Measurements from ENCODE around the gene MBD3.

DNA sequence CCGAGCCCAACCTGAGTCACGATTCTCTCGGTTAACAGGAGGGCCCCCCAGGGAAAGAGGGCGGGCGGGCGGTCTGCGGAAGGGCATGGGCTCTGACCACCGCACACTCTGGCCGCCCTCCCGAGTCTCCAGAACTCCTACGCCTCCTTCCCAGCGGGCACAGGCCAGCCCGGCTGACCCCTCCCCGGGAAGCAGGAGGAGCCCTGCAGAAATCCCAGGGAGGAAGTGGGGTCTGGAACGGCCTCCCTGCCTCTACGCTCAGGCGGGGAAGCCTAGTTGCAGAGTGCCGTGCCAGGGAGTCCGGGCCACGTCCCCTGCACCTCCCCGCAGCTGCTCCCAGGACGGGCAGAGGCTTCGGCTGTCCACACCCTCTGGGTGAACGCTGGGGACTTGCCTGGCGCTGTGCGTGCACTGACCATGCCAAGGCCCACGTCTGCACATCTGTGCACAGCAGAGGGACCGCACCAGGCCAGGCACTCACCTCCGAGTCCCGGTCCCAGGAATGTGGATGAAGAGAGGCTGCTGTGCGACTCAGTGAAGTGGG, 39.0 kb upstream of the MBD3 start:
- TF ChIP-seq TAF1 (IDR thresholded peaks at IDR 0.05; ENCODE audit: borderline replicate concordance, insufficient read depth, low read length) (no peak), SIN3A (IDR thresholded peaks at IDR 0.05; ENCODE audit: borderline replicate concordance, insufficient read depth, low read length) (no peak), POLR2AphosphoS5 (IDR thresholded peaks at IDR 0.05; ENCODE audit: low read depth, low read length) (no peak), FOXP2 (optimal IDR thresholded peaks at IDR 0.05; ENCODE audit: borderline replicate concordance, extremely low read depth, extremely low read length, insufficient read depth) (no peak)
- TF ChIP-seq, protein P1, sequence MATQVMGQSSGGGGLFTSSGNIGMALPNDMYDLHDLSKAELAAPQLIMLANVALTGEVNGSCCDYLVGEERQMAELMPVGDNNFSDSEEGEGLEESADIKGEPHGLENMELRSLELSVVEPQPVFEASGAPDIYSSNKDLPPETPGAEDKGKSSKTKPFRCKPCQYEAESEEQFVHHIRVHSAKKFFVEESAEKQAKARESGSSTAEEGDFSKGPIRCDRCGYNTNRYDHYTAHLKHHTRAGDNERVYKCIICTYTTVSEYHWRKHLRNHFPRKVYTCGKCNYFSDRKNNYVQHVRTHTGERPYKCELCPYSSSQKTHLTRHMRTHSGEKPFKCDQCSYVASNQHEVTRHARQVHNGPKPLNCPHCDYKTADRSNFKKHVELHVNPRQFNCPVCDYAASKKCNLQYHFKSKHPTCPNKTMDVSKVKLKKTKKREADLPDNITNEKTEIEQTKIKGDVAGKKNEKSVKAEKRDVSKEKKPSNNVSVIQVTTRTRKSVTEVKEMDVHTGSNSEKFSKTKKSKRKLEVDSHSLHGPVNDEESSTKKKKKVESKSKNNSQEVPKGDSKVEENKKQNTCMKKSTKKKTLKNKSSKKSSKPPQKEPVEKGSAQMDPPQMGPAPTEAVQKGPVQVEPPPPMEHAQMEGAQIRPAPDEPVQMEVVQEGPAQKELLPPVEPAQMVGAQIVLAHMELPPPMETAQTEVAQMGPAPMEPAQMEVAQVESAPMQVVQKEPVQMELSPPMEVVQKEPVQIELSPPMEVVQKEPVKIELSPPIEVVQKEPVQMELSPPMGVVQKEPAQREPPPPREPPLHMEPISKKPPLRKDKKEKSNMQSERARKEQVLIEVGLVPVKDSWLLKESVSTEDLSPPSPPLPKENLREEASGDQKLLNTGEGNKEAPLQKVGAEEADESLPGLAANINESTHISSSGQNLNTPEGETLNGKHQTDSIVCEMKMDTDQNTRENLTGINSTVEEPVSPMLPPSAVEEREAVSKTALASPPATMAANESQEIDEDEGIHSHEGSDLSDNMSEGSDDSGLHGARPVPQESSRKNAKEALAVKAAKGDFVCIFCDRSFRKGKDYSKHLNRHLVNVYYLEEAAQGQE (IDR thresholded peaks at IDR 0.05; ENCODE audit: insufficient read depth in 1 of 2, low read depth in 2 of 2, low read length in 2 of 2): no peak

Data from PFSK-1 (cell line).